ENCODE data around the gene USP6. TPM values are rescaled to one million over a fixed set of nuclear protein-coding genes. Genes with fewer than 3 reads are reported as not detected.
"Not testable (repeated sequence)": the region's sequence is repeated elsewhere in the genome, so short reads cannot be mapped to it uniquely, and the experiment has no call there.

USP6 gene
- total RNA-seq, 1 experiment from 2014 or later: 0.10 TPM

GRCh38 chr17:5217562-5217961, 101.7 kb downstream of the USP6 start:
- H3K9me2 ChIP-seq (ENCODE audit: insufficient read depth); H3K4me2 ChIP-seq (ENCODE audit: low read length); H2AFZ ChIP-seq (ENCODE audit: low read depth, low read length, poor library complexity, severe bottlenecking); H3K79me2 ChIP-seq (ENCODE audit: insufficient read depth, low read length); H3K36me3 ChIP-seq (ENCODE audit: control insufficient read depth in 1 of 2, insufficient read depth in 2 of 2, low read length in 2 of 2); H3K4me1 ChIP-seq (ENCODE audit: control insufficient read depth in 1 of 2, insufficient read depth in 2 of 2, low read length in 2 of 2); ATAC-seq; H3K9me3 ChIP-seq (ENCODE audit: control insufficient read depth in 1 of 2, insufficient read depth in 1 of 2, low read depth in 1 of 2, low read length in 2 of 2); POLR2A ChIA-PET; DNase-seq (ENCODE audit: low read depth, low spot score); H3K4me3 ChIP-seq (replicated peaks in 1 of 2; ENCODE audit: low read depth in 1 of 2, low read length in 2 of 2); BruUV-seq (replicated peaks); H3K27ac ChIP-seq (ENCODE audit: low read depth, low read length); H3K9ac ChIP-seq (ENCODE audit: low read length); intact Hi-C loops (cut with micrococcal nuclease); RAD21 ChIA-PET (ENCODE audit: low non-redundant PET in 1 of 2, low total read pairs in 2 of 2, uncharacterized antibody in 2 of 2, unreplicated experiment in 2 of 2); CTCF ChIA-PET; H3K27me3 ChIP-seq (ENCODE audit: insufficient read depth, low read length); H4K20me1 ChIP-seq (ENCODE audit: insufficient read depth): not testable (repeated sequence)

GRCh38 chr17:5219536-5219935, 103.7 kb downstream of the USP6 start:
- no TSS peak for BruUV-seq (replicated peaks)
- Histone ChIP-seq H3K27me3 (ENCODE audit: insufficient read depth, low read length) (no peaks in the 10 kb centered on the region), H3K4me2 (ENCODE audit: low read length) (no peak overlapping the region), H3K4me3 (replicated peaks in 1 of 2; ENCODE audit: low read depth in 1 of 2, low read length in 2 of 2) (no peak overlapping the region), H3K9me3 (ENCODE audit: control insufficient read depth in 1 of 2, insufficient read depth in 1 of 2, low read depth in 1 of 2, low read length in 2 of 2) (no peaks in the 10 kb centered on the region), H4K20me1 (ENCODE audit: insufficient read depth) (no peaks in the 10 kb centered on the region), H2AFZ (ENCODE audit: low read depth, low read length, poor library complexity, severe bottlenecking) (no peak overlapping the region), H3K27ac (ENCODE audit: low read depth, low read length) (no peak overlapping the region), H3K9me2 (ENCODE audit: insufficient read depth) (no peaks in the 10 kb centered on the region), H3K36me3 (ENCODE audit: control insufficient read depth in 1 of 2, insufficient read depth in 2 of 2, low read length in 2 of 2) (no peaks in the 10 kb centered on the region), H3K4me1 (ENCODE audit: control insufficient read depth in 1 of 2, insufficient read depth in 2 of 2, low read length in 2 of 2) (no peaks in the 10 kb centered on the region), H3K9ac (ENCODE audit: low read length) (no peak overlapping the region), H3K79me2 (ENCODE audit: insufficient read depth, low read length) (no peaks in the 10 kb centered on the region)
- ChIA-PET POLR2A (no interaction called here), RAD21 (ENCODE audit: low non-redundant PET in 1 of 2, low total read pairs in 2 of 2, uncharacterized antibody in 2 of 2, unreplicated experiment in 2 of 2) (no interaction called here), CTCF (no interaction called here)
- no peak for DNase-seq (ENCODE audit: low read depth, low spot score)
- intact Hi-C loops (cut with micrococcal nuclease): no loop called here
- no peak for ATAC-seq
- TF ChIP-seq CTCF (IDR thresholded peaks at IDR 0.05 in 2 of 3, conservative IDR thresholded peaks at IDR 0.05 in 1 of 3; ENCODE audit: borderline replicate concordance in 1 of 3, insufficient read depth in 1 of 3, low read depth in 2 of 3, low read length in 2 of 3): no peak
- TF ChIP-seq ZBTB33 (IDR thresholded peaks at IDR 0.05; ENCODE audit: extremely low read depth, insufficient replicate concordance, low read length): no peak
- no peak for TF ChIP-seq EGR1 (IDR thresholded peaks at IDR 0.05; ENCODE audit: low read depth)
- no peak for TF ChIP-seq CBX3 (IDR thresholded peaks at IDR 0.05; ENCODE audit: low read depth)
- no peak for TF ChIP-seq YY1 (IDR thresholded peaks at IDR 0.05; ENCODE audit: extremely low read depth, insufficient replicate concordance, low read depth, low read length)
- TF ChIP-seq TCF7L2 (IDR thresholded peaks at IDR 0.05; ENCODE audit: borderline replicate concordance, extremely low read depth, insufficient read depth, insufficient read length): no peak
- TF ChIP-seq REST (IDR thresholded peaks at IDR 0.05; ENCODE audit: low read depth): no peak
- TF ChIP-seq MAX (IDR thresholded peaks at IDR 0.05): no peak
- no peak for TF ChIP-seq SIN3A (IDR thresholded peaks at IDR 0.05; ENCODE audit: low read depth)
- no peak for TF ChIP-seq POLR2A (IDR thresholded peaks at IDR 0.05; ENCODE audit: borderline replicate concordance, extremely low read depth, insufficient read depth, insufficient read length)
- no peak for TF ChIP-seq ATF3 (IDR thresholded peaks at IDR 0.05)
- no peak for TF ChIP-seq POLR2AphosphoS5 (IDR thresholded peaks at IDR 0.05; ENCODE audit: low read depth, low read length)
